Liver (tissue), 3 donors: ENCODE measurements around the gene LGALSL.

Experiments used
- CTCF ChIP-seq: fragments of 150-350 bp; IDR thresholded peaks from 2 replicates; pipeline ENCODE4 v1.5.1; 2017; ENCODE audit warnings: improper control_type of control experiment, low read depth, low read length; ENCODE audit not compliant: missing input control
- EGR1 ChIP-seq, 2 donors: IDR thresholded peaks; 2 replicates each; pipeline ENCODE4 v1.6.1; 2016 to 2018; ENCODE audit warnings: antibody characterized with exemption in 2 of 2, low read depth in 2 of 2
- FOXA1 ChIP-seq: IDR thresholded peaks from 2 replicates; pipeline ENCODE4 v1.6.1; 2016; ENCODE audit warnings: antibody characterized with exemption
- GABPA ChIP-seq, 2 donors: IDR thresholded peaks in 1 of 2; conservative IDR thresholded peaks in 1 of 2; 2 replicates each; pipeline ENCODE4 v1.6.1; 2016; ENCODE audit warnings: antibody characterized with exemption in 2 of 2, mild to moderate bottlenecking in 1 of 2, moderate library complexity in 1 of 2
- HNF4G ChIP-seq: IDR thresholded peaks from 2 replicates; pipeline ENCODE4 v1.6.1; 2016; ENCODE audit warnings: antibody characterized with exemption
- RAD21 ChIP-seq, 2 donors: IDR thresholded peaks; 2 replicates each; pipeline ENCODE4 v1.6.1; 2016; ENCODE audit warnings: antibody characterized with exemption in 2 of 2, mild to moderate bottlenecking in 2 of 2
- RXRA ChIP-seq, 2 donors: IDR thresholded peaks; 2 replicates each; pipeline ENCODE4 v1.6.1; 2017 to 2018; ENCODE audit warnings: antibody characterized with exemption in 2 of 2, mild to moderate bottlenecking in 1 of 2
- SP1 ChIP-seq: IDR thresholded peaks from 2 replicates; pipeline ENCODE4 v1.6.1; 2018; ENCODE audit warnings: antibody characterized with exemption, mild to moderate bottlenecking
- TAF1 ChIP-seq: conservative IDR thresholded peaks from 2 replicates; pipeline ENCODE4 v1.6.1; 2016; ENCODE audit warnings: antibody characterized with exemption, mild to moderate bottlenecking
- YY1 ChIP-seq: IDR thresholded peaks from 2 replicates; pipeline ENCODE4 v1.6.1; 2016; ENCODE audit warnings: antibody characterized with exemption, mild to moderate bottlenecking
- TF ChIP-seq, protein P1 (sequence below): IDR thresholded peaks from 2 replicates; pipeline ENCODE4 v1.6.1; 2016; ENCODE audit warnings: antibody characterized with exemption, mild to moderate bottlenecking
- TF ChIP-seq, protein P2 (sequence below): IDR thresholded peaks from 2 replicates; pipeline ENCODE4 v1.6.1; 2016; ENCODE audit warnings: antibody characterized with exemption
- TF ChIP-seq, protein P3 (sequence below): IDR thresholded peaks from 2 replicates; pipeline ENCODE4 v1.6.1; 2016; ENCODE audit warnings: antibody characterized with exemption
- donor health status: healthy.
- donor health status: healthy.

DNA sequence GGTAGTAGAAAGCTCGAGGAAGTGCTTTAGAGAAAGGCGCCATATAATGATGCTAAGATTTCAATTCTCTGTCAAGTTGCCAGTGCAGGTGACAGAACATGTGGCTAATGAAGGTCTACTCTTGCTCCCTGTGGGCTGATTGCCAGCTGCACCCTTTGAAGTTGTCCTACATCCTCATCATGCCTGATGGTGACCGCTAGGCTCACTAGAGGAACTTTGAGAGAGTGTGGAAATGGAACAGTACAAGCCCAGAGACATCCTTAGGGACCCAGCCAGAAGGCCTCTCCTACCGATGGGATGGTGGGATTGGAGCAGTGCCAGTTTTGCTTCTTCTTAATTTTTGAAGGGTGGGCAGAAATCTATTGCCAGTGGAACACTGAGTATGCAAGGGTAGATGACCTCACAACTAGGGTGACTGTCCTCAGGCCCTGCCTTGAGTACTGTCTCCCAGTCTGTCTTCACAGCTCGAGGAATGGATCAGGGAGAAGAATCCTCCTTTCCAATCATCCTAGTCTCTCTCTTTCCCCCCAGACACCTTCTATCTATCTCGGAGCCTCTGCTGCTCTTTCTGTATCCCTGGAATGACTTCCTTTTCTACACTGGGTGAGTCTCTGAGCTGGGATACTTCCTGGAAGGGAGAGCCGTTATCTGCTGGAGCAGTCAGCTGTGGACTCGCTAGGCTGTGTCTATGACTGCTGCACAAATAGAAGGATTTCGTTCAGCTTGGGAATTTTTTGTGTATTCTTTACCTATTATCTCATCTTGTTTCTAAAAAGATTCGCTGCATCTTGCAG is 33.5 kb downstream of the LGALSL start:
- no peak for TF ChIP-seq CTCF
- TF ChIP-seq RXRA (IDR thresholded peaks at IDR 0.05) = no peak
- TF ChIP-seq RAD21 (IDR thresholded peaks at IDR 0.05) = no peak
- TF ChIP-seq TAF1 = no peak
- TF ChIP-seq, protein P1, sequence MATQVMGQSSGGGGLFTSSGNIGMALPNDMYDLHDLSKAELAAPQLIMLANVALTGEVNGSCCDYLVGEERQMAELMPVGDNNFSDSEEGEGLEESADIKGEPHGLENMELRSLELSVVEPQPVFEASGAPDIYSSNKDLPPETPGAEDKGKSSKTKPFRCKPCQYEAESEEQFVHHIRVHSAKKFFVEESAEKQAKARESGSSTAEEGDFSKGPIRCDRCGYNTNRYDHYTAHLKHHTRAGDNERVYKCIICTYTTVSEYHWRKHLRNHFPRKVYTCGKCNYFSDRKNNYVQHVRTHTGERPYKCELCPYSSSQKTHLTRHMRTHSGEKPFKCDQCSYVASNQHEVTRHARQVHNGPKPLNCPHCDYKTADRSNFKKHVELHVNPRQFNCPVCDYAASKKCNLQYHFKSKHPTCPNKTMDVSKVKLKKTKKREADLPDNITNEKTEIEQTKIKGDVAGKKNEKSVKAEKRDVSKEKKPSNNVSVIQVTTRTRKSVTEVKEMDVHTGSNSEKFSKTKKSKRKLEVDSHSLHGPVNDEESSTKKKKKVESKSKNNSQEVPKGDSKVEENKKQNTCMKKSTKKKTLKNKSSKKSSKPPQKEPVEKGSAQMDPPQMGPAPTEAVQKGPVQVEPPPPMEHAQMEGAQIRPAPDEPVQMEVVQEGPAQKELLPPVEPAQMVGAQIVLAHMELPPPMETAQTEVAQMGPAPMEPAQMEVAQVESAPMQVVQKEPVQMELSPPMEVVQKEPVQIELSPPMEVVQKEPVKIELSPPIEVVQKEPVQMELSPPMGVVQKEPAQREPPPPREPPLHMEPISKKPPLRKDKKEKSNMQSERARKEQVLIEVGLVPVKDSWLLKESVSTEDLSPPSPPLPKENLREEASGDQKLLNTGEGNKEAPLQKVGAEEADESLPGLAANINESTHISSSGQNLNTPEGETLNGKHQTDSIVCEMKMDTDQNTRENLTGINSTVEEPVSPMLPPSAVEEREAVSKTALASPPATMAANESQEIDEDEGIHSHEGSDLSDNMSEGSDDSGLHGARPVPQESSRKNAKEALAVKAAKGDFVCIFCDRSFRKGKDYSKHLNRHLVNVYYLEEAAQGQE = no peak
- no peak for TF ChIP-seq SP1
- TF ChIP-seq, protein P2, sequence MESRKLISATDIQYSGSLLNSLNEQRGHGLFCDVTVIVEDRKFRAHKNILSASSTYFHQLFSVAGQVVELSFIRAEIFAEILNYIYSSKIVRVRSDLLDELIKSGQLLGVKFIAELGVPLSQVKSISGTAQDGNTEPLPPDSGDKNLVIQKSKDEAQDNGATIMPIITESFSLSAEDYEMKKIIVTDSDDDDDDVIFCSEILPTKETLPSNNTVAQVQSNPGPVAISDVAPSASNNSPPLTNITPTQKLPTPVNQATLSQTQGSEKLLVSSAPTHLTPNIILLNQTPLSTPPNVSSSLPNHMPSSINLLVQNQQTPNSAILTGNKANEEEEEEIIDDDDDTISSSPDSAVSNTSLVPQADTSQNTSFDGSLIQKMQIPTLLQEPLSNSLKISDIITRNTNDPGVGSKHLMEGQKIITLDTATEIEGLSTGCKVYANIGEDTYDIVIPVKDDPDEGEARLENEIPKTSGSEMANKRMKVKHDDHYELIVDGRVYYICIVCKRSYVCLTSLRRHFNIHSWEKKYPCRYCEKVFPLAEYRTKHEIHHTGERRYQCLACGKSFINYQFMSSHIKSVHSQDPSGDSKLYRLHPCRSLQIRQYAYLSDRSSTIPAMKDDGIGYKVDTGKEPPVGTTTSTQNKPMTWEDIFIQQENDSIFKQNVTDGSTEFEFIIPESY = no peak
- TF ChIP-seq HNF4G = no peak
- TF ChIP-seq, protein P3, sequence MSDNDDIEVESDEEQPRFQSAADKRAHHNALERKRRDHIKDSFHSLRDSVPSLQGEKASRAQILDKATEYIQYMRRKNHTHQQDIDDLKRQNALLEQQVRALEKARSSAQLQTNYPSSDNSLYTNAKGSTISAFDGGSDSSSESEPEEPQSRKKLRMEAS = no peak
- TF ChIP-seq FOXA1 = no peak
- no peak for TF ChIP-seq YY1
- TF ChIP-seq GABPA (IDR thresholded peaks at IDR 0.05 in 1 of 2, conservative IDR thresholded peaks at IDR 0.05 in 1 of 2) = no peak
- TF ChIP-seq EGR1 (IDR thresholded peaks at IDR 0.05; ENCODE audit: low read depth in 2 of 2) = no peak
